ENCODE measurements around the gene ZFYVE9.

ZFYVE9 gene

DNA sequence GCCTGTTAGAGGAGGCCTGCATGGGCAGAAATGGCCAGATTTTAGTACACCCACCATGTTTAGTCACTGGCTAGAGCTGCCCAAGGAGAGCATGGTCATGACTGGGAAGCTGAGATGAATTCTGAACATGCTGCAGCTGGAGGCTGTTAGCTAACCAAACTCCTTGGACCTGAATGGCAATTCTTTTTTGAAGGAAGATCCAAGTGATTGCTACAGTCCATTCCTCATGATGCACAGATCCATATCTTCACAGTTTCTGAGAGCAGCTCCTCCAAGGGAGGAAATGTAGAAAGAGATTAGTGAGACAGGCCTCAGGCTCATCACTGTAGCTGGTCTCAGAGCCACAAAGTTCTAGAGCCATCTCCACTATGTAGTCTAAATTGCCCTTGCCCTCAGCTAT, 11.1 kb downstream of the ZFYVE9 start:
- Histone ChIP-seq H3K4me3 (ENCODE audit: low read length) (no peak overlapping the region), H3K27me3 (replicated peaks; ENCODE audit: insufficient read depth, low read length) (no peaks in the 10 kb centered on the region), H3K4me2 (ENCODE audit: low read depth, low read length) (no peak overlapping the region), H3K9me2 (replicated peaks; ENCODE audit: insufficient read depth, low read length) (no peaks in the 10 kb centered on the region), H3K4me1 (ENCODE audit: low read length) (no peaks in the 10 kb centered on the region), H3K9me3 (replicated peaks; ENCODE audit: insufficient read depth, low read length) (no peaks in the 10 kb centered on the region), H3K36me3 (replicated peaks; ENCODE audit: insufficient read depth, low read length) (no peaks in the 10 kb centered on the region), H3K27ac (ENCODE audit: low read length) (no peak overlapping the region), H2AFZ (ENCODE audit: low read length) (no peak overlapping the region), H4K20me1 (ENCODE audit: insufficient read depth, low read length) (no peaks in the 10 kb centered on the region), H3K79me2 (ENCODE audit: low read length) (peaks cover 3% of the 10 kb centered on the region; the same call in 1 of the 2 replicates), H3K9ac (ENCODE audit: low read length) (no peak overlapping the region), H3F3A (ENCODE audit: insufficient read depth, low read length) (no peaks in the 10 kb centered on the region)
- DNase-seq, result no peak
- no peak for TF ChIP-seq EZH2 (optimal IDR thresholded peaks at IDR 0.05; ENCODE audit: low read depth, low read length)
- TF ChIP-seq, protein P1, sequence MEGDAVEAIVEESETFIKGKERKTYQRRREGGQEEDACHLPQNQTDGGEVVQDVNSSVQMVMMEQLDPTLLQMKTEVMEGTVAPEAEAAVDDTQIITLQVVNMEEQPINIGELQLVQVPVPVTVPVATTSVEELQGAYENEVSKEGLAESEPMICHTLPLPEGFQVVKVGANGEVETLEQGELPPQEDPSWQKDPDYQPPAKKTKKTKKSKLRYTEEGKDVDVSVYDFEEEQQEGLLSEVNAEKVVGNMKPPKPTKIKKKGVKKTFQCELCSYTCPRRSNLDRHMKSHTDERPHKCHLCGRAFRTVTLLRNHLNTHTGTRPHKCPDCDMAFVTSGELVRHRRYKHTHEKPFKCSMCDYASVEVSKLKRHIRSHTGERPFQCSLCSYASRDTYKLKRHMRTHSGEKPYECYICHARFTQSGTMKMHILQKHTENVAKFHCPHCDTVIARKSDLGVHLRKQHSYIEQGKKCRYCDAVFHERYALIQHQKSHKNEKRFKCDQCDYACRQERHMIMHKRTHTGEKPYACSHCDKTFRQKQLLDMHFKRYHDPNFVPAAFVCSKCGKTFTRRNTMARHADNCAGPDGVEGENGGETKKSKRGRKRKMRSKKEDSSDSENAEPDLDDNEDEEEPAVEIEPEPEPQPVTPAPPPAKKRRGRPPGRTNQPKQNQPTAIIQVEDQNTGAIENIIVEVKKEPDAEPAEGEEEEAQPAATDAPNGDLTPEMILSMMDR (IDR thresholded peaks at IDR 0.05; ENCODE audit: low read length), result no peak
- no peak for TF ChIP-seq EZH2phosphoT487 (IDR thresholded peaks at IDR 0.05; ENCODE audit: low read length)

DNA sequence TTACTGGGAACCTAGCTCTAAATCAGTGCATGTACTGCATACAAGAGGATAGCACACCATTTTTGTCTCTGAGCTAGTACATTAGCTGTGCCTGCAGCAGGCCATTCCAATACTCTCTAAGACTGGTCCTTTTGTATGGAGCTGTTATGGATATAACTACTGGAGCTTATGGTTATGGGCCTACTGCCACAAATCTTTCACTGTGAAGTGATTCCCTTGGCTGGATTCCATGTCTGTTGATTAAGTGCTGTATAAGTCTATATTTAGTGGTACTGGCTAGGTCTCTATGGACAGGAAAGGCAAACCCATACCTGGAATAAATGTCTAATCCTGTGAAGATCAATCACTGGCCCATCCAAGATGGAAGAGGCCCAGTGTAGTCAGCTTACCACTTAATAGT, 12.0 kb downstream of the ZFYVE9 start:
- Histone ChIP-seq H3K4me3 (ENCODE audit: low read length) (no peak overlapping the region), H4K20me1 (ENCODE audit: insufficient read depth, low read length) (no peaks in the 10 kb centered on the region), H3K36me3 (replicated peaks; ENCODE audit: insufficient read depth, low read length) (no peaks in the 10 kb centered on the region), H3K9ac (ENCODE audit: low read length) (no peak overlapping the region), H3K4me1 (ENCODE audit: low read length) (no peaks in the 10 kb centered on the region), H3K9me3 (replicated peaks; ENCODE audit: insufficient read depth, low read length) (no peaks in the 10 kb centered on the region), H3K27me3 (replicated peaks; ENCODE audit: insufficient read depth, low read length) (no peaks in the 10 kb centered on the region), H3F3A (ENCODE audit: insufficient read depth, low read length) (no peaks in the 10 kb centered on the region), H3K9me2 (replicated peaks; ENCODE audit: insufficient read depth, low read length) (no peaks in the 10 kb centered on the region), H3K27ac (ENCODE audit: low read length) (no peak overlapping the region), H3K4me2 (ENCODE audit: low read depth, low read length) (no peak overlapping the region), H3K79me2 (ENCODE audit: low read length) (peaks cover 3% of the 10 kb centered on the region; the same call in 1 of the 2 replicates), H2AFZ (ENCODE audit: low read length) (no peak overlapping the region)
- no peak for DNase-seq
- TF ChIP-seq EZH2phosphoT487 (IDR thresholded peaks at IDR 0.05; ENCODE audit: low read length) (no peak), EZH2 (optimal IDR thresholded peaks at IDR 0.05; ENCODE audit: low read depth, low read length) (no peak)
- TF ChIP-seq, protein P1 (IDR thresholded peaks at IDR 0.05; ENCODE audit: low read length), result no peak

DNA sequence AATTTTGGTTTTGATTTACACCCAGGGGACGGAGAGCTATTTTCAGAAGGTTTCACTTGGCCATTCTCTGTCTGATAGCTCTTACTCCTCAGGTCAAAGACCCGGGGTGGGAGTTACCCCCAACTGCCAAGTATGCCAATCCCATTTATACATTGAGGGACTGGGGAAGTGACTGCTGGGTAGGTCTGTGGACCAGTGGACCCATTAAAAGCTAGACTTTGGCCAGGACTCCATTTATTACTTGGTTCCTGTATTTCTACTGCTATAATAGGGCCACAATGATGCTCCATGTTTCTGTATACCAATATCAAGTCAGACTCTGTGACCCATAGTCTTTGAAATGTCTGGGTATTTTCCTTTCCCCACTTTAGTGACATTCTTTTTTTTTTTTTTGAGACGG, 14.6 kb downstream of the ZFYVE9 start:
- Histone ChIP-seq H3K36me3 (replicated peaks; ENCODE audit: insufficient read depth, low read length) (no peaks in the 10 kb centered on the region), H3K4me1 (ENCODE audit: low read length) (no peaks in the 10 kb centered on the region), H3K9me2 (replicated peaks; ENCODE audit: insufficient read depth, low read length) (no peaks in the 10 kb centered on the region), H3F3A (ENCODE audit: insufficient read depth, low read length) (no peaks in the 10 kb centered on the region), H4K20me1 (ENCODE audit: insufficient read depth, low read length) (no peaks in the 10 kb centered on the region), H3K79me2 (ENCODE audit: low read length) (no peaks in the 10 kb centered on the region; the same call in 1 of the 2 replicates), H3K4me2 (ENCODE audit: low read depth, low read length) (no peak overlapping the region), H3K9ac (ENCODE audit: low read length) (no peak overlapping the region), H3K27ac (ENCODE audit: low read length) (no peak overlapping the region), H2AFZ (ENCODE audit: low read length) (no peak overlapping the region), H3K27me3 (replicated peaks; ENCODE audit: insufficient read depth, low read length) (no peaks in the 10 kb centered on the region), H3K9me3 (replicated peaks; ENCODE audit: insufficient read depth, low read length) (no peaks in the 10 kb centered on the region), H3K4me3 (ENCODE audit: low read length) (no peak overlapping the region)
- TF ChIP-seq, protein P1 (IDR thresholded peaks at IDR 0.05; ENCODE audit: low read length), result no peak
- TF ChIP-seq EZH2phosphoT487 (IDR thresholded peaks at IDR 0.05; ENCODE audit: low read length) (no peak), EZH2 (optimal IDR thresholded peaks at IDR 0.05; ENCODE audit: low read depth, low read length) (no peak)
- DNase-seq, result no peak

All from MM.1S (cell line).